A172 (cell line): ENCODE data around the gene PRKN. TPM values are rescaled to one million over a fixed set of nuclear protein-coding genes. Genes with fewer than 3 reads are reported as not detected.

Source experiments
- DNase-seq: peaks from one replicate; pipeline ENCODE4 v3.0.0-alpha.2; 2015; ENCODE audit warnings: low spot score
- total RNA-seq: library from RNA; depleted of rRNA; stranded (reverse); fragments of >200 nt; shearing (Covaris generic); gene quantifications from 2 replicates; pipeline ENCODE4 v1.2.3, GENCODE V29; 2014

Gene PRKN
- total RNA-seq, 1 experiment from 2014 or later = 0.43 TPM

DNA sequence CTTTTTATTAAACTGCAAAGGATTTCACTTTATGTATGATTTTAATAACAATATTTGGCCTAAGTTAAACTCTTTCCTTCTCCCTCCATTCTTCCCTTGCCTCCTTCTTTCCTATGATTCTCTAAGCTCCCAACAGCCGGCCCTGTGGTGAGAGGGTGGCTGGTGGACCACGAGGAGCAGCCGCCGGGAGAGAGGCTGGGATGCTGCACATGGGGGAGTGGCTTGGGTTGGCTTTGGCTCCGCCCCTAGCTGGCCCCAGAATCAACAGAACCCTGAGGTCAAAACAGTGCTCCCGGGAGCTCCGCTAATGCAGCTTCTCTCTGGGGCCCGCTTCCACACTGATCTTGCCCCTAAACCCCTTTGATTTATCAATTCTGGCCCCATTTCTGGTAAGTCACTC lies 1063.9 kb downstream of the PRKN start:
- no peak for DNase-seq

DNA sequence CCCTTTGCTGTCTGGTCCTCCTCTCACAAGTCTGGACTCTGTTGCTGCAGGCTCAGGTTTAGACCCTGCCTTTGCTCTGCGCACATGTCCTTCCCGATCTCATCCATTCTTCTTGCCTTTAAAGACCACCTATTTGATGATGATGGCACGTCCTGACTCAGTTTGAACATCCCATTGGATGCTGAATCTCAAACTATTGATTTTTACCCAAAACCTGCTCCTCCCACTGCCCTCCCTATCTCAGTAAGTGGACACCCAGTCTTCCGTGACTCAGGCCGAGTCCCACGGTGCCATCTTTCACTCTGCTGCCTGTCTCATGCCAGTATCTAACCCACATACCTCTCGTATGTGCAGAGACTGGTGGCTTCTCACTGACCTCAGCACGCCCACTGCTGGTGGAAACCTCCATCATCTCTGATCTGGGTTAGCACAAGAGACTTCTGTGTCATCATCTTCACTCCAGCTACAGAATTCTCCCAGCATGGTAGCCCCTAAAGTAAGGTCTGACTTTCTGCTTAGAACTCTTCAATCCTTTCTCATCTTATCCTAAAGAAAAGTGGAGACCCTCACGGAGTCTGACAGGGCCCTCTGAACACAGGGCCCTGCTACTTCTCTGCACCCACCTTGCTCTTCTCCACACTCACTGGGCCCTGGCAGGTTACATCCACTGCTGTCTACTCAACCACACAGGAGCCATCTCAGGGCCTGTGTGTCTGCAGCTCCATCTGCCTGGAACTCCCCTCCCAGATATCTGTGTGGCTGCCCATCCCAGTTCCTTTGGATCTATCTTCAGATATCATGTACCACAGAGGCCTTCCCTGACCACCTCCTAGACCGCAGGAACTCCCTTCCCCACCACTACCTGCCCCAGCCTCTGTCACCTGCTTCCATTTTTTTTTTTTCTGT lies 1066.6 kb downstream of the PRKN start:
- no peak for DNase-seq

GRCh38 chr6:161658211-161658610 lies 1069.4 kb downstream of the PRKN start:
- no peak for DNase-seq

DNA sequence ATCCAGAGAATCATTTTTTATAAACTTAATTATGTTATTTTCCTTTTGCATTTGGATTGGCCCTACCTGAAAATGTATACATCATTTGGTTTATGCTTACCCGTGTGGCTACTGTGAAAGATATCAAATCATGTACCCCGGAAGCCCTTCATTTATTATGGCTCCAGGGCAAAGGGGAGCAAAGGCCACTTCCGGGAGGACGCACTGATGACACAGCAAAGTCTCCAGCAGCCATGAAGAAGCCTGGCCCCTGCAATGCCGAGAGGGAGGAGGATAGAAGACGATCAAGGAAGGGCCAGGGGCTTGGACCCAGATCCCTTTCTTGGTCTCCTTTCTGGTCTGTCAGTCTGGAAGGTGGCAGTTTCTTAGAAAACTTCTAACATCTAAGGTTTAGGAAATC lies 1073.4 kb downstream of the PRKN start:
- no peak for DNase-seq

GRCh38 chr6:161651949-161652348 lies 1075.6 kb downstream of the PRKN start:
- DNase-seq = no peak

DNA sequence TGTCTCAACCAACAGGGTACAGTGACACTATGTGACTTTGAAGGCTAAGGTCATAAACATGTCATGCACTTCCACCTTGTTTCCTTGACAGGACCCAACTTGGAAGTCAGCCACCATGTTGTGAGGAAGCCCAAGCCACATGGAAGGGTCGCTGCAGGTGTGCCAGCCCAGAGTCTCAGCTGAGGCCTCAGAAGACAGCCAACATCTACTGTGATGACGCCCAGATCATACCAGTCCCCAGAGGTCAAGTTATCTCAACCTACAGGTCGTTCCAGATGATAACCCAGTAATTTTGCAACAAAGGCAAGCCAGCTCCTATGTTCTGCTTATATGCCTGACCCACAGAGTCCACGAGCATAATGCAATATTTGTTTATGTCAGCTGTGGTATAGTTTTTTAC lies 1077.7 kb downstream of the PRKN start:
- no peak for DNase-seq

GRCh38 chr6:161649068-161649467 lies 1078.5 kb downstream of the PRKN start:
- no peak for DNase-seq

GRCh38 chr6:161647234-161647633 lies 1080.3 kb downstream of the PRKN start:
- no peak for DNase-seq

DNA sequence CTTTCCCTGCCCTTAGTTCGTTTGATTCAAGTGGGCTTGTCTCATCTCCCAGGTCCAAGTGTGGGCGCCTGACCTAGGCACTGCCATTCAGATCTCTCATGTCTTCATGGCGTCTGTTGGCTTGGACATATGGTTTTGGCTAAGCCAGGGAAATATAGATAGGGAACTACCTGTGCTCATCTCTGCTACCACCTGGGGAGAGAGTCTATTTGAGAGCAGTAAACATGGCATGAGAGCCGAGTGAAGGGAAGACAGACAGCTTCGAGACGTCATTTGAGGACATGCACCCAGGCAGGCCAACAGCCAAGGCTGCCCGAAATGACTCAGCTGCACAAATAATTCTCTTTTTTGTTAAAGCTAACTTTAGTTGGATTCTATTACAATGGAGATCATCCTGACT lies 1083.0 kb downstream of the PRKN start:
- no peak for DNase-seq

DNA sequence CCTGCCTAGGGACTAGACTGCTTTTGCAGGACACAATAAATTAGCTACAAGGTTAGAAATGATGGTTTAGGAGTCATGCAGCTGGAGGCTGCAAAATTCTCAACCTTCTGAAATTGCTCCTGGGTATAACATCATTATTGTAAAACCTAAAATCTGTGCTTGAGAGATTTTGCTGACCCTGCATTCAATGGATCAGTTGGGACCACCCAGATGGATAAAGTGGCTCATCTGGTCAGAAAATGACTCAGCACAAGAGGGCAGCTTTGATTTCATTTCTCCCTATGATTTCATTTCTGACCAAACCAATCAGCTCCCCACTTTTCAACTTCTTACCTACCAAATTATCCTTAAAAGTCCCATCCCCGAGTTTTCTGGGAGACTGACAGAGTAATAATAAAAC lies 1086.4 kb downstream of the PRKN start:
- DNase-seq = no peak

- DNase-seq = no peak
Observed at GRCh38 chr6:161639772-161640171, 1087.8 kb downstream of the PRKN start.

GRCh38 chr6:161637658-161638057 lies 1089.9 kb downstream of the PRKN start:
- DNase-seq = no peak

DNA sequence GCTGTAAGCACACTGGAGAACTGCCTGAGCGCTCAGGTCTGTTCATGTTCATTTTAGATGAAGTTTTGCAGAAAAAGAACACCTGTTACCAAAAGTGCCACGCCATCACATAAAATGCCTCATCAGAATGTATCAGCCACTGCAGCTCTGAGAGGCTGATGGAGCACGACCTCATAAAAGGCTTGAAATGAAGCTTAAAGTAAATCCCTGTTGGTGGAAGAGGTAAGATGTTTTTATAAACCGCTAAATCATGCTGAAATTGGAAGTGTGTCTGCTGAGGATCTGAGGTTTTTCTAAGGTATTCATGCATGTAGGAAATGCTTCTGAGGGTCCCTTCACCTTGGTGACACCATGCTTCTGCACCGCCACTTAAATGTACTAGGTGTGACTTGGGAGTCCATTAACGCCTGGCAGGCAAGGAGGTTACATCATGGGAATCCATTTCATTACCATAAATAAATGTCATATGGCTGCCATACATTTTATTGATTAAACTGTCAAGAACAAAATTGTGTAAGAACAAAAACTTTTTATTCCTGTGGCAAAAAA lies 1090.6 kb downstream of the PRKN start:
- no peak for DNase-seq

GRCh38 chr6:161635975-161636374 lies 1091.6 kb downstream of the PRKN start:
- no peak for DNase-seq

- no peak for DNase-seq
Observed at GRCh38 chr6:161634916-161635315, 1092.7 kb downstream of the PRKN start.

DNA sequence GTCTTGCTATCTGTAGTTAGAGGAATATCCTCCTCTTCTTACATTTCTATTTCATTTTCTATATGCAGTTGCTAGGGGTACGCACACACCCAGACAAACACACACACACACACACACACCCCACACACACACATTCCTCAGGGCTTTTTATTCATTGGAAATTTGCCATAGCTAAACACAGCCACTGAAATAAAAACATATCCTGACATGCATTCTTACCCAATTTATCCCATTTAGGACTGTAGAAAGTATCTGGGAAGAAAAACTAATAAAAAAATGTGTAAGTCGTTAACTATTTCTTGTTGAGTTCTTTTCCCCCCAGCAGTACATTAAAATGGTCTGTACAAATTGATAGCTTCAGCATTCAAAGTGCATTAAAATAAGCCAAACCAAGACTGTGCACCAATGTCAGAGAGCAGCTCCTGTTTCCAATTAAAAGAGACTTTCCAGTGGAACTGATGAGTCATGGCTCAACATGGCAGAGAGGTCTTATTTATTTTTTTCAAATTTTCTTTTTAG lies 1095.8 kb downstream of the PRKN start:
- DNase-seq = peak; percentile 61

- DNase-seq = peak; percentile 38
Observed at GRCh38 chr6:161630674-161631073, 1096.9 kb downstream of the PRKN start.

DNA sequence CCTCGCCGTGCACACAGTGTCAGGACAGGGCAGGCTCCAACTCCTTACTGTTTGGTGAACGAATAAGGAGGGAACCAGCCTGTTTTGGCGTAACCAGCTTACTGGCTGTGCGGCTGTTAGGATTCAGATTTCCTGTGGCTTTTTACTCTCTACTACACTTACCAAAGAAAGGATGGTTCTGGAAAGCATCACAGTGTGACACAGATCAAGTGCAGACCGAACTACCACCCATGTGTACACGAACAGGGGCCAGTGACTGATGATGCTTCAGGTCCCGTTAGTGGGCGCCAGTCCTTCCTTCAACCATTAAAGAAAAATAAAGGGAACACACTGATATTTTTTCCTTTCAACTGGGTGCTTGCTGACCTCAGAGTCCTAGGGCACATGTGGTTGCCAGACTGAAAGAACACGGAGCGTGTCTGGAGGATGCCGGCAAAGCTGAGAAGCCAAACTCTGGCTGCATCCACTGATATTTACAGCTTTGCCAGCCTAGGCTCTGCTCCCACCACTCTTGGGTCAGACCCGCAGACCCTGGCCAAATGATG lies 1101.4 kb downstream of the PRKN start:
- DNase-seq = no peak

GRCh38 chr6:161624111-161624510 lies 1103.5 kb downstream of the PRKN start:
- DNase-seq = no peak

- no peak for DNase-seq
Observed at GRCh38 chr6:161622779-161623178, 1104.8 kb downstream of the PRKN start.

GRCh38 chr6:161618831-161619454 lies 1108.6 kb downstream of the PRKN start:
- peak; percentile 80 for DNase-seq

GRCh38 chr6:161613711-161614110 lies 1113.9 kb downstream of the PRKN start:
- no peak for DNase-seq
